D721Med (cell line): ENCODE data around the gene HSP90B1.
A peak's percentile ranks its signal among the peaks of the same experiment; 100 is the strongest.

Experiments used
- DNase-seq: peaks from one replicate; pipeline ENCODE4 v3.0.0; 2011; ENCODE audit warnings: low spot score; ENCODE audit not compliant: insufficient read length
- FAIRE-seq: peaks from 2 replicates; lab custom pipeline; 2011; peaks lifted over from hg19 to GRCh38; lab: Jason Lieb, UNC
- TF ChIP-seq, protein P1 (sequence below): IDR thresholded peaks from 2 replicates; pipeline ENCODE4 v1.5.1; 2012; ENCODE audit warnings: mild to moderate bottlenecking, control low read depth; ENCODE audit not compliant: insufficient read depth; ENCODE audit errors: missing control alignments

The HSP90B1 gene

DNA sequence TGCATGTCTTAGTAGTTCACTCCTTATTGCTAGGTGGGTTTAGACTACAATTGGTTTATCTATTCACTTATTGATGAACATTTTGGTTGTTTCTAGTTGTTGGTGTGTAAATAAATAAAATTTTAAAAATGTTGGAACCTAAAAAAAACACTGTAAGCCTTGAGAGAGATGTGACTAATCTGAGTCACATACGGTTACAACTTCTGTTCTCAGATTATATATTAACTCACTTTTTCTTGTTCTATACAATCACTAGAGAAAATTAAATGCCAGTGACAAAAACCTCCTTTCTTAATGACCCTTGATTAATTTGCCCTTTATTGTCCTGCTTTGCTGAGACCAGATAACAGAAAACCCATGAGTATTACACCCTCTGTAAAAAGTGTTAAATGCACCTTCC is 28.4 kb downstream of the HSP90B1 start:
- FAIRE-seq (no peak), DNase-seq (no peak)
- TF ChIP-seq, protein P1, sequence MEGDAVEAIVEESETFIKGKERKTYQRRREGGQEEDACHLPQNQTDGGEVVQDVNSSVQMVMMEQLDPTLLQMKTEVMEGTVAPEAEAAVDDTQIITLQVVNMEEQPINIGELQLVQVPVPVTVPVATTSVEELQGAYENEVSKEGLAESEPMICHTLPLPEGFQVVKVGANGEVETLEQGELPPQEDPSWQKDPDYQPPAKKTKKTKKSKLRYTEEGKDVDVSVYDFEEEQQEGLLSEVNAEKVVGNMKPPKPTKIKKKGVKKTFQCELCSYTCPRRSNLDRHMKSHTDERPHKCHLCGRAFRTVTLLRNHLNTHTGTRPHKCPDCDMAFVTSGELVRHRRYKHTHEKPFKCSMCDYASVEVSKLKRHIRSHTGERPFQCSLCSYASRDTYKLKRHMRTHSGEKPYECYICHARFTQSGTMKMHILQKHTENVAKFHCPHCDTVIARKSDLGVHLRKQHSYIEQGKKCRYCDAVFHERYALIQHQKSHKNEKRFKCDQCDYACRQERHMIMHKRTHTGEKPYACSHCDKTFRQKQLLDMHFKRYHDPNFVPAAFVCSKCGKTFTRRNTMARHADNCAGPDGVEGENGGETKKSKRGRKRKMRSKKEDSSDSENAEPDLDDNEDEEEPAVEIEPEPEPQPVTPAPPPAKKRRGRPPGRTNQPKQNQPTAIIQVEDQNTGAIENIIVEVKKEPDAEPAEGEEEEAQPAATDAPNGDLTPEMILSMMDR = no peak

DNA sequence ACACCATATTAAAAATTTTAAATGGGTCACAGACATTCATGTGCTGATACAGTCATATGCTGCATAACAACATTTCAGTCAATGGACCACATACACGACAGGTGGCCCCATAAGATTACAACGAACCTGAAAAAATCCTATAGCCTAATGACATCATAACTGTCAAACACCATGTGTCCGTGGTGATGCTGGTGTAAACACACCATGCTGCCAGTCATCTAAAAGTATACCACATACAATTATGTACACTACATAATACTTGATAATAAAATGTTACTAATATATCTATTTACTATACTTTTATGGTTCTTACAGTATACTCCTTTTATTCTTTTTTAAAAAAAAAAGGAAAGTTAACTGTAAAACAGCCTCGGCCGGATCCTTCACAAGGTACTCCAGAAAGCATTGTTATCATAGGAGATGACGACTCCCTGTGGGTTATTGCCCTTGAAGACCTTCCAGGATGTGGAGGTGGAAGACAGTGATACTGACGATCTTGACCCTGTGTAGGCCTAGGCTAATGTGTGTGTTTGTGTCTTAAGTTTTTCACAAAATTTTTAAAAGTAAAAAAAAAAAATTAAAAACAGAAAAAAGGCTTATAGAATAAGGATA is 30.5 kb downstream of the HSP90B1 start:
- DNase-seq = no peak
- FAIRE-seq = no peak
- TF ChIP-seq, protein P1 = no peak

DNA sequence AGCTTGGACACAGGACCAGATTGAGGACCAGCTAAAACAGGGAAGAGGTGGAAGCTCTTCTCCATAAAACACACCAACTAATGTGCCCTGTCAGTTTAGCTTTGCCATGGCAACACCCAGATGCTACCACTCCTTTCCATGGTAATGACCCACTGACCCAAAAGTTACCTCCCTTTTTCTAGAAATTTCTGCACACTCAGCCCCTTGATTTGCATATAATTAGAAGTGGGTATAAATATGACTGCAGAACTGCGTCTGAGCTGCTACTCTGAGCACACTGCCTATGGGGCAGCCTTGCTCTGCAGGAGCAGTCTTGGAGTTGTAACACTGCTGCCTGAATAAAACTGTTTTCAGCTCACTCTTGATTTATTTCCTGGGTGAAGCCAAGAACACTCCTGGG is 32.3 kb downstream of the HSP90B1 start:
- FAIRE-seq (no peak), DNase-seq (no peak)
- TF ChIP-seq, protein P1 = no peak

DNA sequence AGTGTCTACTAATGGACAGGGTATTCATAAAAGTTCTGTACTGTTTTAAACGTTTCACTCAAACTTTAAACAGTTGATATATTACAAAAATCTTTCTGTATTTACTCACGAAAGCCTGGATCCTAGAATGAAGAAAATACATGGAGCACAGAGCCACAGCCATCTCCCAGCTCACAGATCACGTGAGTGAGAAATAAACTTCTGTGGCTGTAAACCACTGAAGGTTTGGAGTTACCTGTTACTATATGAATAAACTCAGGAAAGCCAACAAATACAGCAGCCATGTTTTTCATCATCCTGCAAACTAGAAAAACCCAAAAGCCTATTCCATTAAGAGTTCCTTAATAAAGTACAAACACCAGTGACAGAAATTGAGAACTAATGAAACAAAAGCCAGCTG is 34.6 kb downstream of the HSP90B1 start:
- DNase-seq = no peak
- no peak for FAIRE-seq
- TF ChIP-seq, protein P1 = no peak

DNA sequence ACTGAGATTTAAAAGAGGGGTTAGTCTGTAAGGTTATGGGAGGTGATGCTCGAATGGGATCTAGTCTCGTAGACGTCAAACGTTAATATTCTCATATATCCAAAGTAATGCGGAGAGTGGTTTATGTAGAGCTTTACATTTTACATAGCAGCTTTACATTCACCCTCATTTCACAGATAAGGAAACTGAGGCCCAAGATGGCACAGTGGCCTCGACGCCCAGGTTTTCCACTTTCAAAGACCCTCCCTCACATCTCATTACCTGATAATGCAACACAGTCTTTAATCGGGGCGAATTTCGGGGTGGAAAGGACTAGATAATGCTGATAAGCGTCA is 35.0 kb downstream of the HSP90B1 start:
- FAIRE-seq = no peak

DNA sequence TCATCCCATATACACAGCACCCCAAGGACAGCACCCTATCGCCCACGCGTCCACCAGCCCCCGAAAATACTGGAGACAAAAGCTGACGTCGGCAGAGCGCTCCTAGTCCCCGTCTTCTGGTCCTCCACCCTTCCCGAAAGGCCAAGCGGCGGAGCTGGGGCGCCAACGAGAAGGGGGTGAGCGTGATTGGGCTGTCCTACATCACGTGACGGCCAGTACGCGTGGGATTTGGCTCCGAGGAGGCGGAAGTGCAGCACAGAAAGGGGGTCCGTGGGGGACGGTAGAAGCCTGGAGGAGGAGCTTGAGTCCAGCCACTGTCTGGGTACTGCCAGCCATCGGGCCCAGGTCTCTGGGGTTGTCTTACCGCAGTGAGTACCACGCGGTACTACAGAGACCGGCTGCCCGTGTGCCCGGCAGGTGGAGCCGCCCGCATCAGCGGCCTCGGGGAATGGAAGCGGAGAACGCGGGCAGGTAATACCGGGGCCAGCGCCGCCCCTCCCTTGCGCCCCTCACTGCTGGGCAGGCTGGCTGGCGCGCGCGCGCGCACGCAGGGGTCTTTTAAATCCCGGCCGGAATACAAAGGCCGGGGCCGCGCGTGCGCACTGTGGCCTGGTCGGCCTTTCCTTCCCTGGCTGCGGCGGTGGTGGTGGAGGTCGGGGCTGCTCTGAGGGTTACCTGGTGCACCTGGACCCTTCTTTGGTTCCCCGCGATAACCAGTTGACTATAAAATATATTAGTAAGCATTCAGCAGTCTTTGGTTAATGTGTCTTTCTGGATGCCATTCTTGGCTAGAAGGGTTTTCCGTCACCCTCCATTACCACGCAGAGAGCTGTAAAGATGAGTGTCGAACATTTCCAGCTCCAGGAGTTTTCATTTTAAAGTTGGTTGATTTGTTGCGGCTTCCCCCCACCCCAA is 35.6 kb downstream of the HSP90B1 start, which contains the start of gene TDG:
TDG (plus strand) TSS at position 283 of the 915 bp plus-strand sequence; CDS start at position 449, 166 bp downstream.
- DNase-seq (peak; percentile 58), FAIRE-seq (no peak)
- TF ChIP-seq, protein P1 = no peak

More for the DNA sequence above, 35.0 kb downstream of the HSP90B1 start:
- DNase-seq = no peak
- TF ChIP-seq, protein P1 = no peak
